Suppressor macrophage treated with lipopolysaccharide for 1 hour (primary cell): ENCODE results near the gene GABBR2.
"Not testable (repeated sequence)": the region's sequence is repeated elsewhere in the genome, so short reads cannot be mapped to it uniquely, and the experiment has no call there.

Experiments used
- DNase-seq, 3 donors: peaks; one replicate each; pipeline ENCODE4 v3.0.0-alpha.2; 2020 to 2022

Gene GABBR2

GRCh38 chr9:98536542-98537173 lies 172.1 kb downstream of the GABBR2 start:
- DNase-seq: peak; percentile 71 to 83 (median 78)

- DNase-seq: no peak
These were observed 174.9 kb downstream of the GABBR2 start for GRCh38 chr9:98533866-98534265.

- no peak for DNase-seq
These were observed 175.6 kb downstream of the GABBR2 start for GRCh38 chr9:98533132-98533531.

GRCh38 chr9:98532574-98532973 lies 176.2 kb downstream of the GABBR2 start:
- no peak for DNase-seq

- no peak for DNase-seq
These were observed 176.6 kb downstream of the GABBR2 start for GRCh38 chr9:98532147-98532546.

GRCh38 chr9:98530806-98531386 lies 177.8 kb downstream of the GABBR2 start:
- DNase-seq: peak in 1 of 3 donors; percentile 6

- DNase-seq: no peak
These were observed 178.5 kb downstream of the GABBR2 start for GRCh38 chr9:98530275-98530674.

- DNase-seq: peak in 1 of 3 donors; percentile 6
These were observed 178.9 kb downstream of the GABBR2 start for GRCh38 chr9:98529841-98530240.

GRCh38 chr9:98523231-98523901 lies 185.4 kb downstream of the GABBR2 start:
- peak in 1 of 3 donors; percentile 5 for DNase-seq

- no peak for DNase-seq
These were observed 186.2 kb downstream of the GABBR2 start for GRCh38 chr9:98522487-98522886.

- no peak for DNase-seq
These were observed 187.6 kb downstream of the GABBR2 start for GRCh38 chr9:98521141-98521540.

- DNase-seq: no peak
These were observed 188.3 kb downstream of the GABBR2 start for GRCh38 chr9:98520221-98520960.

- DNase-seq: no peak
These were observed 189.1 kb downstream of the GABBR2 start for GRCh38 chr9:98519641-98520040.

GRCh38 chr9:98518556-98518955 lies 190.2 kb downstream of the GABBR2 start:
- no peak for DNase-seq

GRCh38 chr9:98517761-98518160 lies 191.0 kb downstream of the GABBR2 start:
- DNase-seq: no peak

GRCh38 chr9:98516897-98517503 lies 191.7 kb downstream of the GABBR2 start:
- DNase-seq: no peak

- DNase-seq: no peak
These were observed 192.4 kb downstream of the GABBR2 start for GRCh38 chr9:98516205-98516896.

- no peak for DNase-seq
These were observed 193.1 kb downstream of the GABBR2 start for GRCh38 chr9:98515506-98516204.

GRCh38 chr9:98514841-98515240 lies 193.9 kb downstream of the GABBR2 start:
- no peak for DNase-seq

- DNase-seq: not testable (repeated sequence)
These were observed 200.4 kb downstream of the GABBR2 start for GRCh38 chr9:98508217-98508919.

- no peak for DNase-seq
These were observed 202.2 kb downstream of the GABBR2 start for GRCh38 chr9:98506422-98507054.
